ENCODE measurements around the gene AFF2.

- TF ChIP-seq TAF1 (IDR thresholded peaks at IDR 0.05; ENCODE audit: borderline replicate concordance, low read depth, low read length) (no peak), POLR2A (IDR thresholded peaks at IDR 0.05; ENCODE audit: low read depth, low read length) (no peak)
These were observed 42.3 kb downstream of the AFF2 start for GRCh38 chrX:148542481-148543255.

Data from GM12892 (cell line).